DOHH2 (cell line): ENCODE results near the gene CNN1.
"Not testable (repeated sequence)": the region's sequence is repeated elsewhere in the genome, so short reads cannot be mapped to it uniquely, and the experiment has no call there.

Source experiments
- H3F3A ChIP-seq: fragments of 200-600 bp; sonication (generic), shearing (Covaris generic); 2 replicates; pipeline ENCODE4 v1.6.0; 2016; ENCODE audit warnings: antibody characterized with exemption, mild to moderate bottlenecking; ENCODE audit not compliant: control insufficient read depth, insufficient read depth
- H3K27ac ChIP-seq: fragments of 200-600 bp; sonication (generic); 2 replicates; pipeline ENCODE4 v1.5.1; 2014; ENCODE audit warnings: low read depth, mild to moderate bottlenecking, low read length, moderate library complexity
- H3K27me3 ChIP-seq: fragments of 200-600 bp; sonication (generic); 2 replicates; pipeline ENCODE4 v1.6.1; 2014; ENCODE audit warnings: mild to moderate bottlenecking, low read length, mixed read lengths; ENCODE audit not compliant: control insufficient read depth
- H3K36me3 ChIP-seq: fragments of 200-600 bp; sonication (generic); 2 replicates; pipeline ENCODE4 v1.6.1; 2014; ENCODE audit warnings: mild to moderate bottlenecking, low read length, moderate library complexity, mixed read lengths; ENCODE audit not compliant: control insufficient read depth
- H3K4me1 ChIP-seq: fragments of 200-600 bp; sonication (generic); 2 replicates; pipeline ENCODE4 v1.6.1; 2014; ENCODE audit warnings: mild to moderate bottlenecking, low read length, mixed read lengths; ENCODE audit not compliant: control insufficient read depth
- H3K4me2 ChIP-seq: fragments of 200-600 bp; sonication (generic); 2 replicates; pipeline ENCODE4 v1.6.0; 2014; ENCODE audit warnings: mild to moderate bottlenecking, low read length, moderate library complexity
- H3K4me3 ChIP-seq: fragments of 200-600 bp; sonication (generic); 2 replicates; pipeline ENCODE4 v1.5.1; 2014; ENCODE audit warnings: mild to moderate bottlenecking, low read length, mixed read lengths
- H3K79me2 ChIP-seq: fragments of 200-600 bp; sonication (generic); 2 replicates; pipeline ENCODE4 v1.6.1; 2014; ENCODE audit warnings: mild to moderate bottlenecking, low read length, mixed read lengths; ENCODE audit not compliant: control insufficient read depth
- H3K9me2 ChIP-seq: fragments of 200-600 bp; sonication (generic); replicated peaks from 2 replicates; pipeline ENCODE4 v1.6.1; 2014; ENCODE audit warnings: mild to moderate bottlenecking, low read length, mixed read lengths; ENCODE audit not compliant: control insufficient read depth
- H3K9me3 ChIP-seq: fragments of 200-600 bp; sonication (generic); 2 replicates; pipeline ENCODE4 v1.6.1; 2014; ENCODE audit warnings: antibody characterized with exemption, low read length, mixed read lengths; ENCODE audit not compliant: control insufficient read depth, insufficient read depth
- H4K20me1 ChIP-seq: fragments of 200-600 bp; sonication (generic); 2 replicates; pipeline ENCODE4 v1.6.0; 2014; ENCODE audit warnings: low read depth, mild to moderate bottlenecking, antibody characterized with exemption, low read length, moderate library complexity; ENCODE audit not compliant: control insufficient read depth, insufficient read depth
- CTCF ChIP-seq: fragments of 200-600 bp; sonication (generic); IDR thresholded peaks from one replicate; pipeline ENCODE4 v1.5.1; 2014; ENCODE audit warnings: antibody characterized with exemption, mild to moderate bottlenecking, low read depth, low read length; ENCODE audit not compliant: poor library complexity, severe bottlenecking
- EZH2phosphoT487 ChIP-seq: fragments of 200-600 bp; sonication (generic); IDR thresholded peaks from 2 replicates; pipeline ENCODE4 v1.6.1; 2017; ENCODE audit warnings: borderline replicate concordance, mild to moderate bottlenecking, antibody characterized with exemption, low read length, moderate library complexity, mixed read lengths

Gene CNN1

GRCh38 chr19:11558881-11559828, 20.5 kb downstream of the CNN1 start, which contains the start of gene ELOF1:
ELOF1 (minus strand) TSS chr19:11559230; CDS start chr19:11554347, 4,883 bp downstream.
- Histone ChIP-seq H3K36me3 (peaks cover 21% of the 10 kb centered on the region), H3K4me2 (peak within 1 kb of the TSS; percentile 87), H3F3A (peaks cover 9% of the 10 kb centered on the region), H3K9me2 (no peaks in the 10 kb centered on the region), H3K4me1 (peaks cover 55% of the 10 kb centered on the region), H3K9me3 (no peaks in the 10 kb centered on the region), H3K27me3 (no peaks in the 10 kb centered on the region), H3K79me2 (peaks cover 69% of the 10 kb centered on the region), H3K27ac (peak within 1 kb of the TSS; percentile 63), H3K4me3 (peak within 1 kb of the TSS; percentile 87), H4K20me1 (peaks cover 7% of the 10 kb centered on the region)
- peak; percentile 27 for TF ChIP-seq CTCF
- no peak for TF ChIP-seq EZH2phosphoT487

- peaks cover 67% of the 10 kb centered on the region for H3K79me2 ChIP-seq
- H3K9me2 ChIP-seq, result no peaks in the 10 kb centered on the region
- peak overlapping the region; percentile 87 for H3K4me3 ChIP-seq
- no peaks in the 10 kb centered on the region for H3K9me3 ChIP-seq
- H3K4me2 ChIP-seq, result peak overlapping the region; percentile 87
- H3F3A ChIP-seq, result peaks cover 19% of the 10 kb centered on the region
- H3K36me3 ChIP-seq, result peaks cover 14% of the 10 kb centered on the region
- H3K27me3 ChIP-seq, result no peaks in the 10 kb centered on the region
- peak overlapping the region; percentile 63 for H3K27ac ChIP-seq
- peaks cover 64% of the 10 kb centered on the region for H3K4me1 ChIP-seq
- H4K20me1 ChIP-seq, result peaks cover 7% of the 10 kb centered on the region
- peak; percentile 93 for TF ChIP-seq CTCF
- no peak for TF ChIP-seq EZH2phosphoT487
Measured at GRCh38 chr19:11560404-11561051, 21.9 kb downstream of the CNN1 start.

- H3K4me3 ChIP-seq, result 0 out of 2 replicates have a peak overlapping the region, but pooled peaks have one; percentile 3
- no peaks in the 10 kb centered on the region for H3K9me3 ChIP-seq
- H3K4me1 ChIP-seq, result peaks cover 75% of the 10 kb centered on the region
- H4K20me1 ChIP-seq, result no peaks in the 10 kb centered on the region; the same call in 1 of the 2 replicates
- no peaks in the 10 kb centered on the region for H3K27me3 ChIP-seq
- peaks cover 53% of the 10 kb centered on the region for H3K79me2 ChIP-seq
- peak overlapping the region; percentile 59 for H3K4me2 ChIP-seq
- peaks cover 36% of the 10 kb centered on the region for H3F3A ChIP-seq
- H3K27ac ChIP-seq, result peak overlapping the region; percentile 84
- no peaks in the 10 kb centered on the region for H3K9me2 ChIP-seq
- no peak for TF ChIP-seq EZH2phosphoT487
- H3K36me3 ChIP-seq, result peaks cover 14% of the 10 kb centered on the region
Measured at GRCh38 chr19:11563532-11563931, 24.9 kb downstream of the CNN1 start.

GRCh38 chr19:11564082-11564807, 25.6 kb downstream of the CNN1 start:
- not testable (repeated sequence) for H3K27me3 ChIP-seq, H3K9me2 ChIP-seq, H3K9me3 ChIP-seq, H4K20me1 ChIP-seq
- H3K36me3 ChIP-seq, result peaks cover 12% of the 10 kb centered on the region
- H3K79me2 ChIP-seq, result peaks cover 47% of the 10 kb centered on the region
- H3K4me3 ChIP-seq, result peak overlapping the region; percentile 42
- H3K27ac ChIP-seq, result peak overlapping the region; percentile 84
- H3F3A ChIP-seq, result peaks cover 38% of the 10 kb centered on the region
- H3K4me2 ChIP-seq, result peak overlapping the region; percentile 59
- peaks cover 82% of the 10 kb centered on the region for H3K4me1 ChIP-seq

- Histone ChIP-seq H3F3A (peaks cover 33% of the 10 kb centered on the region), H3K4me1 (peaks cover 88% of the 10 kb centered on the region), H3K36me3 (peaks cover 12% of the 10 kb centered on the region), H3K79me2 (peaks cover 34% of the 10 kb centered on the region), H3K4me3 (peak overlapping the region; percentile 58), H3K4me2 (peak overlapping the region; percentile 59), H3K27ac (peak overlapping the region; percentile 84)
- H3K9me2 ChIP-seq, H4K20me1 ChIP-seq, H3K9me3 ChIP-seq, H3K27me3 ChIP-seq: not testable (repeated sequence)
Measured at GRCh38 chr19:11565649-11565980, 27.0 kb downstream of the CNN1 start.
